ENCODE data around the gene FBN2.
"Not testable (repeated sequence)": the region's sequence is repeated elsewhere in the genome, so short reads cannot be mapped to it uniquely, and the experiment has no call there.

FBN2 gene

GRCh38 chr5:128358826-128359225 is 179.2 kb downstream of the FBN2 start:
- DNase-seq (ENCODE audit: low spot score) = no peak

GRCh38 chr5:128357226-128357625 is 180.8 kb downstream of the FBN2 start:
- DNase-seq (ENCODE audit: low spot score) = no peak

GRCh38 chr5:128355961-128356360 is 182.1 kb downstream of the FBN2 start:
- no peak for DNase-seq (ENCODE audit: low spot score)

GRCh38 chr5:128353441-128354107 is 184.5 kb downstream of the FBN2 start:
- no peak for DNase-seq (ENCODE audit: low spot score)

GRCh38 chr5:128350705-128351104 is 187.3 kb downstream of the FBN2 start:
- no peak for DNase-seq (ENCODE audit: low spot score)

- DNase-seq (ENCODE audit: low spot score) = no peak
Observed at GRCh38 chr5:128349044-128349858, 188.8 kb downstream of the FBN2 start.

- no peak for DNase-seq (ENCODE audit: low spot score)
Observed at GRCh38 chr5:128346038-128346437, 192.0 kb downstream of the FBN2 start.

GRCh38 chr5:128345247-128345646 is 192.8 kb downstream of the FBN2 start:
- no peak for DNase-seq (ENCODE audit: low spot score)

- no peak for DNase-seq (ENCODE audit: low spot score)
Observed at GRCh38 chr5:128343168-128343567, 194.9 kb downstream of the FBN2 start.

GRCh38 chr5:128341056-128341455 is 197.0 kb downstream of the FBN2 start:
- DNase-seq (ENCODE audit: low spot score) = no peak

- DNase-seq (ENCODE audit: low spot score) = no peak
Observed at GRCh38 chr5:128340648-128341047, 197.4 kb downstream of the FBN2 start.

GRCh38 chr5:128339585-128339984 is 198.5 kb downstream of the FBN2 start:
- DNase-seq (ENCODE audit: low spot score) = no peak

- no peak for DNase-seq (ENCODE audit: low spot score)
Observed at GRCh38 chr5:128338649-128339048, 199.4 kb downstream of the FBN2 start.

GRCh38 chr5:128335339-128335738 is 202.7 kb downstream of the FBN2 start:
- no peak for DNase-seq (ENCODE audit: low spot score)

- DNase-seq (ENCODE audit: low spot score) = no peak
Observed at GRCh38 chr5:128334010-128334716, 203.9 kb downstream of the FBN2 start.

GRCh38 chr5:128331261-128331660 is 206.8 kb downstream of the FBN2 start:
- no peak for DNase-seq (ENCODE audit: low spot score)

- no peak for DNase-seq (ENCODE audit: low spot score)
Observed at GRCh38 chr5:128329386-128329939, 208.6 kb downstream of the FBN2 start.

GRCh38 chr5:128328446-128328845 is 209.6 kb downstream of the FBN2 start:
- no peak for DNase-seq (ENCODE audit: low spot score)

- no peak for DNase-seq (ENCODE audit: low spot score)
Observed at GRCh38 chr5:128328007-128328406, 210.0 kb downstream of the FBN2 start.

- not testable (repeated sequence) for DNase-seq (ENCODE audit: low spot score)
Observed at GRCh38 chr5:128321418-128321817, 216.6 kb downstream of the FBN2 start.

GRCh38 chr5:128318691-128319090 is 219.4 kb downstream of the FBN2 start:
- DNase-seq (ENCODE audit: low spot score) = no peak

GRCh38 chr5:128317481-128317880 is 220.6 kb downstream of the FBN2 start:
- DNase-seq (ENCODE audit: low spot score) = no peak

- no peak for DNase-seq (ENCODE audit: low spot score)
Observed at GRCh38 chr5:128315671-128316070, 222.4 kb downstream of the FBN2 start.

Measured in Ammon's horn (tissue), 1 donor.